ENCODE measurements around the gene KCNK2. TPM values are rescaled to one million over a fixed set of nuclear protein-coding genes. Genes with fewer than 3 reads are reported as not detected.

KCNK2 gene
- total RNA-seq, 1 experiment from 2014 or later, result 0.18 TPM

- Mint-ChIP-seq H3K36me3 (ENCODE audit: insufficient read depth, unreplicated experiment) (no peaks in the 10 kb centered on the region), H3K4me1 (ENCODE audit: low read depth, unreplicated experiment) (no peaks in the 10 kb centered on the region), H3K4me3 (ENCODE audit: unreplicated experiment) (no peak overlapping the region), H3K27me3 (ENCODE audit: insufficient read depth, unreplicated experiment) (peaks cover 4% of the 10 kb centered on the region), H3K27ac (ENCODE audit: unreplicated experiment) (no peak overlapping the region), H3K9me3 (ENCODE audit: unreplicated experiment) (no peaks in the 10 kb centered on the region)
- Histone ChIP-seq H3K4me3 (ENCODE audit: low read depth, low read length) (no peak overlapping the region), H3K4me1 (no peaks in the 10 kb centered on the region), H3K27me3 (replicated peaks; ENCODE audit: control insufficient read depth, insufficient read depth, low read length) (no peaks in the 10 kb centered on the region), H3K9me3 (no peaks in the 10 kb centered on the region), H3K36me3 (ENCODE audit: control insufficient read depth, insufficient read depth, low read length) (no peaks in the 10 kb centered on the region)
- intact Hi-C loops (cut with micrococcal nuclease; ENCODE audit: unreplicated experiment), result no loop called here
- POLR2A ChIA-PET, result no interaction called here
- no peak for DNase-seq
- BruUV-seq (replicated peaks), result no TSS peak
- CTCF ChIA-PET, result no interaction called here
- no peak for TF ChIP-seq CTCF (IDR thresholded peaks at IDR 0.05; ENCODE audit: insufficient read depth in 1 of 2, low read depth in 1 of 2, low read length in 1 of 2, severe bottlenecking in 1 of 2, unreplicated experiment in 1 of 2)
Measured at GRCh38 chr1:215114154-215114933, 31.8 kb downstream of the KCNK2 start.

- intact Hi-C loops (cut with micrococcal nuclease; ENCODE audit: unreplicated experiment), result no loop called here
- Histone ChIP-seq H3K4me3 (ENCODE audit: low read depth, low read length) (no peak overlapping the region), H3K9me3 (no peaks in the 10 kb centered on the region), H3K4me1 (no peaks in the 10 kb centered on the region), H3K36me3 (ENCODE audit: control insufficient read depth, insufficient read depth, low read length) (no peaks in the 10 kb centered on the region), H3K27me3 (replicated peaks; ENCODE audit: control insufficient read depth, insufficient read depth, low read length) (no peaks in the 10 kb centered on the region)
- CTCF ChIA-PET, result no interaction called here
- no TSS peak for BruUV-seq (replicated peaks)
- Mint-ChIP-seq H3K4me3 (ENCODE audit: unreplicated experiment) (no peak overlapping the region), H3K9me3 (ENCODE audit: unreplicated experiment) (no peaks in the 10 kb centered on the region), H3K27ac (ENCODE audit: unreplicated experiment) (no peak overlapping the region), H3K36me3 (ENCODE audit: insufficient read depth, unreplicated experiment) (no peaks in the 10 kb centered on the region), H3K4me1 (ENCODE audit: low read depth, unreplicated experiment) (no peaks in the 10 kb centered on the region), H3K27me3 (ENCODE audit: insufficient read depth, unreplicated experiment) (peaks cover 4% of the 10 kb centered on the region)
- no peak for DNase-seq
- POLR2A ChIA-PET, result no interaction called here
- TF ChIP-seq CTCF (IDR thresholded peaks at IDR 0.05; ENCODE audit: insufficient read depth in 1 of 2, low read depth in 1 of 2, low read length in 1 of 2, severe bottlenecking in 1 of 2, unreplicated experiment in 1 of 2), result no peak
Measured at GRCh38 chr1:215115760-215116159, 33.2 kb downstream of the KCNK2 start.

GRCh38 chr1:215118081-215118480 is 35.5 kb downstream of the KCNK2 start:
- intact Hi-C loops (cut with micrococcal nuclease; ENCODE audit: unreplicated experiment), result no loop called here
- CTCF ChIA-PET, result no interaction called here

More at GRCh38 chr1:215118081-215118480, 35.5 kb downstream of the KCNK2 start:
- DNase-seq, result no peak
- Mint-ChIP-seq H3K4me1 (ENCODE audit: low read depth, unreplicated experiment) (no peaks in the 10 kb centered on the region), H3K36me3 (ENCODE audit: insufficient read depth, unreplicated experiment) (no peaks in the 10 kb centered on the region), H3K4me3 (ENCODE audit: unreplicated experiment) (no peak overlapping the region), H3K9me3 (ENCODE audit: unreplicated experiment) (no peaks in the 10 kb centered on the region), H3K27me3 (ENCODE audit: insufficient read depth, unreplicated experiment) (peaks cover 4% of the 10 kb centered on the region), H3K27ac (ENCODE audit: unreplicated experiment) (no peak overlapping the region)
- no peak for TF ChIP-seq CTCF (IDR thresholded peaks at IDR 0.05; ENCODE audit: insufficient read depth in 1 of 2, low read depth in 1 of 2, low read length in 1 of 2, severe bottlenecking in 1 of 2, unreplicated experiment in 1 of 2)
- Histone ChIP-seq H3K4me3 (ENCODE audit: low read depth, low read length) (no peak overlapping the region), H3K36me3 (ENCODE audit: control insufficient read depth, insufficient read depth, low read length) (no peaks in the 10 kb centered on the region), H3K9me3 (no peaks in the 10 kb centered on the region), H3K4me1 (no peaks in the 10 kb centered on the region), H3K27me3 (replicated peaks; ENCODE audit: control insufficient read depth, insufficient read depth, low read length) (no peaks in the 10 kb centered on the region)
- POLR2A ChIA-PET, result no interaction called here
- BruUV-seq (replicated peaks), result no TSS peak
